ENCODE data around the gene LRRC75A.
"Not testable (repeated sequence)": the region's sequence is repeated elsewhere in the genome, so short reads cannot be mapped to it uniquely, and the experiment has no call there.

Gene LRRC75A, protein sequence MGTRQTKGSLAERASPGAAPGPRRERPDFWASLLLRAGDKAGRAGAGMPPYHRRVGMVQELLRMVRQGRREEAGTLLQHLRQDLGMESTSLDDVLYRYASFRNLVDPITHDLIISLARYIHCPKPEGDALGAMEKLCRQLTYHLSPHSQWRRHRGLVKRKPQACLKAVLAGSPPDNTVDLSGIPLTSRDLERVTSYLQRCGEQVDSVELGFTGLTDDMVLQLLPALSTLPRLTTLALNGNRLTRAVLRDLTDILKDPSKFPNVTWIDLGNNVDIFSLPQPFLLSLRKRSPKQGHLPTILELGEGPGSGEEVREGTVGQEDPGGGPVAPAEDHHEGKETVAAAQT

DNA sequence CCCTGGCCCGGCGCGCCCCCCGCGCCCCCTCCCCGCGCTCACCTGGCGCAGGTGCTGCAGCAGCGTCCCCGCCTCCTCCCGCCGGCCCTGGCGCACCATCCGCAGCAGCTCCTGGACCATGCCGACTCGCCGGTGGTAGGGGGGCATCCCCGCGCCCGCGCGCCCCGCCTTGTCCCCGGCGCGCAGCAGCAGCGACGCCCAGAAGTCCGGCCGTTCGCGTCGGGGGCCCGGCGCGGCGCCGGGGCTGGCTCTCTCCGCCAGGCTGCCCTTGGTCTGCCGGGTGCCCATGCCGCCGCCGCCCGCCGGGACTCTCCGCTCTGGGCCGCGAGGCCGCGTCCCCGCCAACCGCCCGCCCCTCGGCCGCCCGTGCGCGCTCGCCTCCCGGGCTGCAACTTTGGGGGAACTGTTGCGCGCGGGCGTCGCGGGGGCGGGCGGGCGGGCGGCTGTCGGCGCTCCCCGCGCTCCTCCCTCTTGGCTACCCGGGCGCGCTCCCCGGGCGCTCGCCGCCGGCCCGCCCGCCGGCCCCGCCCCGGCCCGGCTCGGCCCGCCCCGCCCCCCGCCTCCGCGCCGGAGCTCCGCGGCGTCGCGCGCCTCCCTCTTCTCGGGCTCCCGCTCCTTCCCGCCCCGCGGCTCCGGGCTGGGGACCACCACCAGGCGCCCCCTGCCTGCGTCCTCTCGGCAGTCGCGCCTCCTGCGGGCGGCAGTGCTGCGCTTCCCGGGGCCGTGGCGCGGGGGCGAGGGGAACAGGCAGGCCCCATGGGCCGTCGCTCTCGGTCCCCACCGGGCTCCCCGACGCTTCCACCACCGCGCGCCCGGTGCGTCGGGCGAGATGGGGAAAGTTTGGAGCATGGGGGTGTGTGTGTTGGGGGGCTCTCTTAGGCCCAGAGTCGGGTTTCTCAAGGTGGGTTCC, at the start of gene LRRC75A:
TSS of gene LRRC75A (minus strand) at position 491 of the 910 bp plus-strand sequence. CDS start at position 288, 203 bp downstream.
- DNase-seq: no peak

- DNase-seq: no peak
Measured at GRCh38 chr17:16537130-16537458, 45.1 kb upstream of the LRRC75A start.

DNA sequence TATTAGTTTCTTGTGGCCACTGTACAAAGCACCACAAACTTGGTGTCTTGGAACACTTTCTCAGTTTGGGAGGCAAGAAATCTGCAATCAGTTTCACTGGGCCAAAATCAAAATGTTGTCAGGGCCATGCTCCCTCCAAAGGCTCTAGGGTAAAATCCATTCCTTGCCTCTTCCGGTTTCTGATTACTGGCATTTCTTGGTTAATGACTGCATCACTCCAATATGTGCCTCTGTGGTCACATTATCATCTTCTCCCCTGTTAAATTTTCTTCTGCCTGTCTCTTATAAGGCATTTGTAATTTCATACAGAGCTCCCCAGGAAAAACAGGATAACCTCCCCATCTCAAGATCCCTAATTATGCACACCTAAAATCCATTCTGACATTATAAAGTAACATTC, 42.2 kb upstream of the LRRC75A start:
- no peak for DNase-seq

DNA sequence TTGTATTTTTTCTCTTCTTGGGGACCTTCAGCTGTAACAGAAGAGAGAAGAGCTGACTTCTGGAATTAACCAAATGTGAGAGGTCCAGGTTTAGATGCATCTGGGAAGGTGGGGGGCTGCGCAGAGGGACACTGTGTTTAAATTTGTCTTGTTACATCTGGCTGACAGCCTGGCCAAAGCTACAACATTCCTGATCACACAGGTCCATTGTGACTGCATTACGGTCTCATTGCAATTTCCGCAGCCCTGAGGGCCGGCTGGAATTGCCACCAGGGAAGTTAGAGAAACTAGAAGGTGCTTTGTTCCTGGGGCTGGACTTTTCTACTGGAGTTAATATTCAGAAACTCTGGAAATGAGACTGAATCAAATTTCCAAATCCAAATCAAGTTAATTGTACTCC, 37.9 kb upstream of the LRRC75A start:
- no peak for DNase-seq

GRCh38 chr17:16527298-16527697, 35.3 kb upstream of the LRRC75A start:
- DNase-seq: no peak

DNA sequence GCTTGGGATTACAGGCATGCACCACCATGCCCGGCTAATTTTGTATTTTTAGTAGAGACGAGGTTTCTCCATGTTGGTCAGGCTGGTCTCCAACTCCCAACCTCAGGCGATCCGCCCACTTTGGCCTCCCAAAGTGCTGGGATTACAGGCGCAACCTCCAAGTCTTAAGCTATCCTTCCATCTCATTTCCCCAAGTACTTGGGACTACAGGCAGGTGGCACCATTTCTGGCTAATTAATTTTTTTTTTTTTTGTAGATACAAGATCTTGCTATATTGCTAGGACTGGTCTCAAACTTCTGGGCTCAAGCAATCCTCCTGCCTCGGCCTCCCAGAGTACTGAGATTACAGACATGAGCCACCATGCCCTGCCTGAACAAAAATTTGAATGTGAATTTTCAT, 33.6 kb upstream of the LRRC75A start:
- DNase-seq: not testable (repeated sequence)

GRCh38 chr17:16521070-16521727, 29.2 kb upstream of the LRRC75A start:
- DNase-seq: no peak

GRCh38 chr17:16519021-16519420, 27.0 kb upstream of the LRRC75A start:
- DNase-seq: no peak

- no peak for DNase-seq
Measured at GRCh38 chr17:16517477-16517876, 25.5 kb upstream of the LRRC75A start.

- no peak for DNase-seq
Measured at GRCh38 chr17:16516594-16517051, 24.6 kb upstream of the LRRC75A start.

DNA sequence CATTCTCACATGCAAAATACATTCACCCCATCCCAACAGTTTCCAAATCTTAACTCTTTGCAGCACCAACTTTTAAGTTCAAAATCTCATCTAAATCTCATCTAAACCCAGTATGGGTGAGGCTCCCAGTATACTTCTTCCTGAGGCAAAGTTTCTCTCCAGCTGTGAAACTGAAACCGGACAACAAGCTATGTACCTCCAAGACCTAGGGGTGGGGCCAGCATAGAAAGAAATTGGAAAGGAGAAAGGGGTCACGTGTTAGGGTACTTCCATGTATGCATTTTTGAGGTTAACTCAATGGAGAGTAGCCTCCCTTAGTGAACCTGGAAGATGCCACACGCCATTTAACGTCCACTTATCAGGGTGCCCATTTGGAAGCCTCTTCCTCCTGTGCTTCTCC, 23.9 kb upstream of the LRRC75A start:
- no peak for DNase-seq

DNA sequence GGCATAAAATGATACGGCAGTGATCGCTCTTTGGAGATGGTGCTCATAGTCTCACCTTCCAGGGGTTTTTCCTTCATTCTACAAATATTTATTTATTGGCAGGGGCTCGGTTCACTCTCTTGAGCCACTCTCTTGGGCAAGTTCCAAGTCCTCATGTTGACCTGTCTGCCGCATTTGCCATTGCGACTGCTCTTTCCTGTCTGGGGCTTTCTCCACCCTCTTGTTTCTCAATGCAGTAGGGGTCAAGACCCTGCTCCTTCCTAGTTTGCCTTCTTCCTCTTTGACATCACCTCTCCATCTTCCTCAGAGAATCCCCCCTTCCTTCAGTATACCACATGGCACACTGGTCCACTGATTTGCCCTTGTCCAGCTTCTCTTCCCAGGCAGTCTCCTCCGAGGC, 21.9 kb upstream of the LRRC75A start:
- no peak for DNase-seq

DNA sequence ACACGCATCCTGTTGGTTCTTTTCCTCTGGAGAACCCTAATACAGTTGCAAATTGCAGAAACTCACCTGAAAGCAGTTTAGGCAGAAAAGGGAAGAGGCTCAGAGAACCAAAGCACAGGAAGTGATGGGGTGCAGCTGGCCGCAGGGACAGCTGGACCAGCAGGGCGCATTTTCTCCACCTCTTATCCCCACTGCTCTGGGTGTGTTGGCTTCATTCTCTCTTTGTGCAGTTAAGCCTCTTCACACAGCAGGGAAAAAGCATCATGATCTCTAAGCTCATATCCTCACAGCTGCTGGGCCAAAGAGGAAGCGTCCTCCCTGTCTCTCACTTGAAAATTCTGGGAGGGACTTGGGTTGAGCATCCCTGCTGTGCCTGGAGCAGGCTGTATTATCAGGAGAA, 20.0 kb upstream of the LRRC75A start:
- no peak for DNase-seq

- no peak for DNase-seq
Measured at GRCh38 chr17:16511593-16511992, 19.6 kb upstream of the LRRC75A start.

GRCh38 chr17:16507918-16508533, 16.0 kb upstream of the LRRC75A start:
- no peak for DNase-seq

- no peak for DNase-seq
Measured at GRCh38 chr17:16506188-16506587, 14.2 kb upstream of the LRRC75A start.

DNA sequence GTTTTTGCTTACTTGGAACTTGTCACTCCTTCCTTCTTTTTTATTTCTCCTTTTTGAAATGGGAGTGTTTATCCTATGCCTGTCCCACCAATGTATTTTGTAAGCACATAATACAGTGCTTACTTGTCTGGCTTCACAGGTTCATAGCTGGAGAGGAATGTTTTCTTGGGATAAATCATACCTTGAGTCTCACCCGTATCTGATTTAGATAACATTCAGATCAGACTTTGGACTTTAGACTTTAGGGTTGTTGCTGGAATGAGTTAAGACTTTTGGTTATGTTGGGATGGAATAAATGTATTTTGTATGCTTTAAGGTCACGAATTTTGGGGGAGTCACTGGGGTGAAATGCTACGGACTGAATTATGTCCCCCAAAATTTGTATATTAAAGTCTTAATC, 13.0 kb upstream of the LRRC75A start:
- DNase-seq: no peak

DNA sequence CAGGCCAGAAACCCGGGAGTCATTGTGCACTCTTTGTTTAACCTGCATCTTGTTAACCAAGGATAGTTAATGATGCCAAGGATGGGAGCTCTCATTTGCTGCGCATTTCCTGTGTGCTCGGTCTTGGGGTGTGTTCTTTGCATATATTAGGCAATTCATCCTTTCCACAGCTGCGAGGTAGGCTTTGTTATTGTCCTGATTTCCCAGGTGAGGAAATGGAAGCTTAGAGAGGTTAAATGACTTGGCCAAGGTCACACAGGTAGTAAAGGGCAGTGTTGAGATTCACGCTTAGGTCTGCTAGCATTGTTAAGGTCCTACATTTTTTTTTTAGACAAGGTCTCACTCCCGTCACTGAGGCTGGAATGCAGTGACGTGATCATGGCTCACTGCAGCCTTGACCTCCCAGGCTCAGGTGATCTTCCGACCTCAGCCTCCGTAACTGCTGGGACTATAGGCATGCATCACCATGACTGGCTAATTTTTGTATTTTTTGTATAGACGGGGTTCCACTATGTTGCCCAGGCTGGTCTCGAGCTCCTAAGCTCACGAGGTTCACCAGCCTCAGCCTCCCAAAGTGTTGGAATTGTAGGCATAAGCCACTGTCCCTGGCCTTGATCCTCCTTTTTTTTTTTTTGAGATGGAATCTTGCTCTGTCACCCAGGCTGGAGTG, 5.0 kb upstream of the LRRC75A start:
- DNase-seq: no peak

DNA sequence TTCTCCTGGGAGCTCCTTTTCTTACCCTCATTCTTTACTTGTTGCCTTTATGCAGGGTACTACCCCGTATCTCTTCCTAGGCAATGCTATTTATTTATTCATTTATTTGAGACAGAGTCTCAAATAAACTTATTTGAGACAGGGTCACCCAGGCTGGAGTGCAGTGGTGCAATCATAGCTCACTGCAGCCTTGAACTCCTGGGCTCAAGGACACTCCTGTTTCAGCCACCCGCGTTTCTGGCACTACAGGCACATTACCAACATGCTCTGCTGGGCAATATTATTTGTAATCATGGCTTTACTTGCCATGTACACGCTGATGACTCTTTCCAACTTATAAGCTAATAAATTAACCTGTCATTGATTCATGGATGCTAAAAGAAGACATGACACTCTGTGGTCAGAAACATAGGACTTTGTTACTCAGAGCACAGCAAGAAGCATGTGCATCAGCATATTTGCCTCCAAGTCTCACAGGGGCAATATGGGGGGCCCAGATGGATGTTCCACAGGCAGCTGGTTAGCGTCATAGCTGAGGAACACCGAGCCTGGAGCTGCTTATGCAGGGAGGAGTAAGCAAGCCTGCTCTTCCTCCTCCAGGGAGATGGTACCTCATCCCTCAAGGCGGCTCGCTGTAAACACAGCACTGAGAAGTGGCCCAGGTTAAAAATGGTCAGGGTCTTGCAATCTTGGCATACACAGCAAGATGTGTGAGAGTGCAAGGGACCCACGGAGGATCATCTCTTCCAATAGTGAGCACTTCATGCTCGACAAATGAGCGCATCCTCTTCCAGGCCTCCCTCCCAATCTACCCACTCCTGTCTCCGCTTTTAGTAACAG, 4.2 kb upstream of the LRRC75A start:
- DNase-seq: no peak

- DNase-seq: no peak
Measured at GRCh38 chr17:16495561-16495960, 3.6 kb upstream of the LRRC75A start.

GRCh38 chr17:16494059-16494458, 2.1 kb upstream of the LRRC75A start:
- DNase-seq: no peak

Measured in cortex of kidney (tissue), 1 donor.